GM19455 (cell line): ENCODE measurements around the gene SLC9A2.

Experiments
- ATAC-seq: cut with Tn5 transposase; IDR thresholded peaks from one replicate; pipeline ENCODE4 v1.9.1; 2021; ENCODE audit not compliant: unreplicated experiment

The SLC9A2 gene

GRCh38 chr2:102619414-102620319, at the start of gene SLC9A2:
SLC9A2 (plus strand) TSS chr2:102619553; CDS start chr2:102619849, 296 bp downstream.
- no peak for ATAC-seq

- ATAC-seq = no peak
Measured at GRCh38 chr2:102575888-102576287, 43.5 kb upstream of the SLC9A2 start.

GRCh38 chr2:102578376-102578775, 41.0 kb upstream of the SLC9A2 start:
- no peak for ATAC-seq

- ATAC-seq = no peak
Measured at GRCh38 chr2:102581911-102582310, 37.4 kb upstream of the SLC9A2 start.

GRCh38 chr2:102582845-102583244, 36.5 kb upstream of the SLC9A2 start:
- no peak for ATAC-seq

GRCh38 chr2:102585847-102586404, 33.4 kb upstream of the SLC9A2 start:
- no peak for ATAC-seq

- no peak for ATAC-seq
Measured at GRCh38 chr2:102588213-102588939, 31.0 kb upstream of the SLC9A2 start.

GRCh38 chr2:102589444-102589843, 29.9 kb upstream of the SLC9A2 start:
- no peak for ATAC-seq

- ATAC-seq = no peak
Measured at GRCh38 chr2:102591491-102592045, 27.8 kb upstream of the SLC9A2 start.

GRCh38 chr2:102592601-102593000, 26.8 kb upstream of the SLC9A2 start:
- ATAC-seq = no peak

GRCh38 chr2:102593516-102593915, 25.8 kb upstream of the SLC9A2 start:
- no peak for ATAC-seq

- ATAC-seq = no peak
Measured at GRCh38 chr2:102594445-102595016, 24.8 kb upstream of the SLC9A2 start.

GRCh38 chr2:102597788-102598187, 21.6 kb upstream of the SLC9A2 start:
- ATAC-seq = no peak

GRCh38 chr2:102599486-102599885, 19.9 kb upstream of the SLC9A2 start:
- ATAC-seq = no peak

- ATAC-seq = no peak
Measured at GRCh38 chr2:102601730-102602129, 17.6 kb upstream of the SLC9A2 start.

- no peak for ATAC-seq
Measured at GRCh38 chr2:102603904-102604303, 15.4 kb upstream of the SLC9A2 start.

- ATAC-seq = no peak
Measured at GRCh38 chr2:102604769-102605168, 14.6 kb upstream of the SLC9A2 start.

- no peak for ATAC-seq
Measured at GRCh38 chr2:102606353-102606752, 13.0 kb upstream of the SLC9A2 start.

GRCh38 chr2:102615620-102616436, 3.5 kb upstream of the SLC9A2 start:
- peak; percentile 86 for ATAC-seq
